HepG2 (cell line): ENCODE data around the gene MSI2. TPM values are rescaled to one million over a fixed set of nuclear protein-coding genes. Genes with fewer than 3 reads are reported as not detected.
A peak's percentile ranks its signal among the peaks of the same experiment; 100 is the strongest.

Experiments used
- IKZF5 ChIP-seq: IDR thresholded peaks from 2 replicates; pipeline ENCODE4 v1.6.1; 2018; ENCODE audit warnings: missing genetic modification reagents, mild to moderate bottlenecking, missing compliant biosample characterization
- KDM3A ChIP-seq: IDR thresholded peaks from 2 replicates; pipeline ENCODE4 v1.6.1; 2018; ENCODE audit warnings: low read depth, missing compliant biosample characterization
- NFRKB ChIP-seq: fragments of 450-650 bp; IDR thresholded peaks from 2 replicates; pipeline ENCODE4 v1.6.1; 2017
- POGK ChIP-seq: sonication (generic); formaldehyde crosslinking; conservative IDR thresholded peaks from 2 replicates; pipeline ENCODE4 v1.8.0; 2022; ENCODE audit warnings: mild to moderate bottlenecking, moderate library complexity, missing genetic modification reagents
- REST ChIP-seq, 2 experiments: IDR thresholded peaks; 2 replicates each; pipeline ENCODE4 v1.6.1; 2011 to 2012; ENCODE audit warnings: low read length in 2 of 2, borderline replicate concordance in 1 of 2, low read depth in 1 of 2, mild to moderate bottlenecking in 1 of 2, moderate library complexity in 1 of 2
- SETDB1 ChIP-seq: sonication (generic); formaldehyde crosslinking; IDR thresholded peaks from 2 replicates; pipeline ENCODE4 v1.5.1; 2020; ENCODE audit warnings: missing genetic modification reagents, mild to moderate bottlenecking, borderline replicate concordance
- THAP7 ChIP-seq: sonication (generic); formaldehyde crosslinking; IDR thresholded peaks from 2 replicates; pipeline ENCODE4 v1.8.1; 2023; ENCODE audit warnings: mild to moderate bottlenecking, missing genetic modification reagents
- ZNF101 ChIP-seq: sonication (generic); formaldehyde crosslinking; IDR thresholded peaks from 2 replicates; pipeline ENCODE4 v1.4.0; 2020; ENCODE audit warnings: mild to moderate bottlenecking, low read depth, missing genetic modification reagents, borderline replicate concordance
- ZNF225 ChIP-seq: sonication (generic); formaldehyde crosslinking; IDR thresholded peaks from 2 replicates; pipeline ENCODE4 v1.4.0; 2020; ENCODE audit warnings: mild to moderate bottlenecking, missing genetic modification reagents
- ZNF280D ChIP-seq: sonication (generic); formaldehyde crosslinking; IDR thresholded peaks from 2 replicates; pipeline ENCODE4 v1.5.1; 2020; ENCODE audit warnings: mild to moderate bottlenecking, missing genetic modification reagents
- ZNF674 ChIP-seq: sonication (generic); formaldehyde crosslinking; IDR thresholded peaks from 2 replicates; pipeline ENCODE4 v1.5.0; 2020; ENCODE audit warnings: low read depth, mild to moderate bottlenecking, missing genetic modification reagents
- ZNF691 ChIP-seq: sonication (generic); formaldehyde crosslinking; IDR thresholded peaks from 2 replicates; pipeline ENCODE4 v1.4.0; 2020; ENCODE audit warnings: missing genetic modification reagents, low read depth, mild to moderate bottlenecking, borderline replicate concordance
- ZNF740 ChIP-seq: sonication (generic); formaldehyde crosslinking; IDR thresholded peaks from 2 replicates; pipeline ENCODE4 v1.4.0; 2020; ENCODE audit warnings: missing genetic modification reagents
- polyA plus RNA-seq, 8 experiments: library from polyadenylated mRNA; depleted of rRNA in 3 of 8; stranded (reverse) in 7 of 8; unstranded in 1 of 8; fragments of >200 nt; fragmentation: Illumina TruSeq in 4 of 8; extraction: Trizol in 4 of 8; gene quantifications; 2 replicates each; pipeline versions ENCODE4 v1.2.1 to v1.2.3, GENCODE V29; 2011 to 2016; ENCODE audit warnings: low read depth in 4 of 8, missing spikeins in 1 of 8, mixed read lengths in 1 of 8; ENCODE audit not compliant: insufficient read depth in 1 of 8
- total RNA-seq, 5 experiments: library from RNA; depleted of rRNA; stranded (reverse); fragments of >200 nt; fragmentation: Illumina TruSeq; extraction: Trizol; gene quantifications; 2 replicates each; pipeline ENCODE4 v1.2.3, GENCODE V29; 2016; ENCODE audit warnings: low read depth in 1 of 5

MSI2 gene
- total and polyA plus RNA-seq, 2 of the 13 experiments (the other 11 are each of a cell fraction or from before 2014, with no cell fraction given) = 77.5 to 78.4 TPM

GRCh38 chr17:57255776-57256681 lies at the start of gene MSI2 (continued):
- no peak for TF ChIP-seq KDM3A (CRISPR knock-in tag)
- TF ChIP-seq ZNF101 = 0 out of 2 replicates have a peak, but pooled peaks have one; percentile 48
- TF ChIP-seq ZNF691 (CRISPR knock-in tag) = no peak
- TF ChIP-seq ZNF225 (CRISPR knock-in tag) = no peak
- peak; percentile 35; the same call in 1 of the 2 replicates for TF ChIP-seq ZNF740
- no peak for TF ChIP-seq NFRKB
- no peak for TF ChIP-seq SETDB1 (CRISPR knock-in tag)
- 0 out of 2 replicates have a peak, but pooled peaks have one; percentile 2 for TF ChIP-seq IKZF5
- no peak for TF ChIP-seq ZNF280D (CRISPR knock-in tag)
- 0 out of 2 replicates have a peak, but pooled peaks have one; percentile 39 for TF ChIP-seq POGK (CRISPR knock-in tag)
- no peak for TF ChIP-seq REST (IDR thresholded peaks at IDR 0.05; ENCODE audit: borderline replicate concordance in 1 of 2, low read depth in 1 of 2, low read length in 2 of 2)
- no peak for TF ChIP-seq THAP7
- TF ChIP-seq ZNF674 (CRISPR knock-in tag) = no peak
